ENCODE data around the gene TNP1.

TNP1 gene

DNA sequence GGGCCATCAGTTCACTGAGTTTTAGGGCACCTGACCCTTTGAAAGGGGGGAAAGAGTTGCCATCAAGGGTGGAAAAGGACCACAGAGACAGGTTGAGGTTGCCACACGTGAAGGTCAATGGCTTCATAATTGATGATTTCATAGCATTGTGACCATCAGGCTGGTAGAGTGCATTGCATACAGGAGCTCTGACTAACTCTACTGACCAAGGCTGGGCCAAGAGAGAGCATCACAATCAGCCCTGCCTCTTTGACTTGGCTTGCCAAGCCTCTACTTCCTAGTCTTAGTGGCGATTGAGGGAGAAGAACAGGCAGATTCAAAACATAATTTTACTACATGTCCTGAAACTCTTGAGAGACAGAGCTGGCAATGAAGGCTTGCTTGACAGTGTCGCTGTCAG lies 5.8 kb upstream of the TNP1 start:
- TF ChIP-seq, protein P1, sequence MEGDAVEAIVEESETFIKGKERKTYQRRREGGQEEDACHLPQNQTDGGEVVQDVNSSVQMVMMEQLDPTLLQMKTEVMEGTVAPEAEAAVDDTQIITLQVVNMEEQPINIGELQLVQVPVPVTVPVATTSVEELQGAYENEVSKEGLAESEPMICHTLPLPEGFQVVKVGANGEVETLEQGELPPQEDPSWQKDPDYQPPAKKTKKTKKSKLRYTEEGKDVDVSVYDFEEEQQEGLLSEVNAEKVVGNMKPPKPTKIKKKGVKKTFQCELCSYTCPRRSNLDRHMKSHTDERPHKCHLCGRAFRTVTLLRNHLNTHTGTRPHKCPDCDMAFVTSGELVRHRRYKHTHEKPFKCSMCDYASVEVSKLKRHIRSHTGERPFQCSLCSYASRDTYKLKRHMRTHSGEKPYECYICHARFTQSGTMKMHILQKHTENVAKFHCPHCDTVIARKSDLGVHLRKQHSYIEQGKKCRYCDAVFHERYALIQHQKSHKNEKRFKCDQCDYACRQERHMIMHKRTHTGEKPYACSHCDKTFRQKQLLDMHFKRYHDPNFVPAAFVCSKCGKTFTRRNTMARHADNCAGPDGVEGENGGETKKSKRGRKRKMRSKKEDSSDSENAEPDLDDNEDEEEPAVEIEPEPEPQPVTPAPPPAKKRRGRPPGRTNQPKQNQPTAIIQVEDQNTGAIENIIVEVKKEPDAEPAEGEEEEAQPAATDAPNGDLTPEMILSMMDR (IDR thresholded peaks at IDR 0.05; ENCODE audit: low read depth, low read length), result no peak
- no peak overlapping the region for H3K4me3 ChIP-seq (ENCODE audit: low read depth, low read length)

DNA sequence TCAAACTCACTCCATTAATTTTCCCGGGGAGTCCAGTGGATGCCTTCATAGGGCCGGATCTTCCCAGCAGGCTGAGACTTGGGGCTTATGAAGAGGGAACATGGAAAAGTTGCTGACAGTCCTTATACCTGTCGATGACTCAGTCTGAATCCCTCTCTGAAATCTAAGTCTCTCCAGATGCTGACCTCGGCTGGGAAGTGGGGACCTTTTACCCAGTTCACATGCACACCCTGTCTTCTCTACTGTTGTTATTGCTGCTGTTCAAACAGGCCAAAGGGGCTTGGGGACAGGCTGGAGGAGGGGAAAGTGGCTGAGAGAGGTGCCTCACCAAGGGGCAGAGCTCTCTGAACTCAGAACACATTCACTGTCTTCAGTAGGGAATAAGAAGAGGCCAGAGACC lies 4.1 kb upstream of the TNP1 start:
- TF ChIP-seq, protein P1 (IDR thresholded peaks at IDR 0.05; ENCODE audit: low read depth, low read length), result no peak
- no peak overlapping the region for H3K4me3 ChIP-seq (ENCODE audit: low read depth, low read length)

GRCh38 chr2:216862628-216863398 lies 2.9 kb upstream of the TNP1 start:
- TF ChIP-seq, protein P1 (IDR thresholded peaks at IDR 0.05; ENCODE audit: low read depth, low read length), result no peak
- H3K4me3 ChIP-seq (ENCODE audit: low read depth, low read length), result no peak overlapping the region

GRCh38 chr2:216860426-216861137 lies 718 bp upstream of the TNP1 start:
- no peak overlapping the region for H3K4me3 ChIP-seq (ENCODE audit: low read depth, low read length)
- TF ChIP-seq, protein P1 (IDR thresholded peaks at IDR 0.05; ENCODE audit: low read depth, low read length), result no peak

- no peak overlapping the region for H3K4me3 ChIP-seq (ENCODE audit: low read depth, low read length)
- TF ChIP-seq, protein P1 (IDR thresholded peaks at IDR 0.05; ENCODE audit: low read depth, low read length), result no peak
Measured at GRCh38 chr2:216858312-216858711, 1.6 kb downstream of the TNP1 start.

- TF ChIP-seq, protein P1 (IDR thresholded peaks at IDR 0.05; ENCODE audit: low read depth, low read length), result no peak
- no peak overlapping the region for H3K4me3 ChIP-seq (ENCODE audit: low read depth, low read length)
Measured at GRCh38 chr2:216857131-216857550, 2.7 kb downstream of the TNP1 start.
